Endothelial cell (in vitro differentiated cells): ENCODE measurements around the gene KLHL4. TPM values are rescaled to one million over a fixed set of nuclear protein-coding genes. Genes with fewer than 3 reads are reported as not detected.
"Not testable (repeated sequence)": the region's sequence is repeated elsewhere in the genome, so short reads cannot be mapped to it uniquely, and the experiment has no call there.

Source experiments
- DNase-seq: peaks from one replicate; pipeline ENCODE4 v3.0.0; 2021; ENCODE audit warnings: low spot score
- H3K27ac Mint-ChIP-seq: one replicate; pipeline ENCODE4 v1.8.0; 2021; ENCODE audit warnings: mixed read lengths, inconsistent platforms; ENCODE audit not compliant: unreplicated experiment
- H3K27me3 Mint-ChIP-seq: one replicate; pipeline ENCODE4 v1.8.0; 2021; ENCODE audit warnings: mild to moderate bottlenecking, moderate library complexity, mixed read lengths, inconsistent platforms; ENCODE audit not compliant: unreplicated experiment
- H3K36me3 Mint-ChIP-seq: one replicate; pipeline ENCODE4 v1.8.0; 2021; ENCODE audit warnings: mild to moderate bottlenecking, low read depth, mixed read lengths, inconsistent platforms; ENCODE audit not compliant: unreplicated experiment
- H3K4me1 Mint-ChIP-seq: one replicate; pipeline ENCODE4 v1.8.0; 2021; ENCODE audit warnings: mild to moderate bottlenecking, mixed read lengths, inconsistent platforms; ENCODE audit not compliant: unreplicated experiment
- H3K4me3 Mint-ChIP-seq: one replicate; pipeline ENCODE4 v1.8.0; 2021; ENCODE audit warnings: mild to moderate bottlenecking, mixed read lengths, inconsistent platforms; ENCODE audit not compliant: unreplicated experiment
- H3K9me3 Mint-ChIP-seq: one replicate; pipeline ENCODE4 v1.8.0; 2021; ENCODE audit warnings: mixed read lengths, inconsistent platforms; ENCODE audit not compliant: unreplicated experiment
- CTCF ChIP-seq: fragments of 200-600 bp; sonication (generic); IDR thresholded peaks from one replicate; pipeline ENCODE4 v1.5.0; 2021; ENCODE audit warnings: antibody characterized with exemption; ENCODE audit not compliant: unreplicated experiment
- total RNA-seq: library from RNA; stranded (reverse); fragmentation: NEBNext Ultra II Directional; extraction: Animal tissue kit (Norgen Biotek cat#: 25700); gene quantifications from one replicate; pipeline ENCODE4 v1.2.1, GENCODE V29; 2021; ENCODE audit not compliant: unreplicated experiment

Gene KLHL4
- total RNA-seq, 1 donor from 2014 or later = 80.9 TPM

- Mint-ChIP-seq H3K27ac (no peak overlapping the region), H3K4me1 (peaks cover 6% of the 10 kb centered on the region), H3K36me3 (no peaks in the 10 kb centered on the region), H3K4me3 (no peak overlapping the region), H3K27me3 (no peaks in the 10 kb centered on the region), H3K9me3 (no peaks in the 10 kb centered on the region)
- DNase-seq = no peak
- TF ChIP-seq CTCF = peak; percentile 18
Observed at GRCh38 chrX:87664381-87664780, 146.8 kb downstream of the KLHL4 start.

- no peak overlapping the region for H3K27ac Mint-ChIP-seq
Observed at GRCh38 chrX:87679849-87680248, 162.2 kb downstream of the KLHL4 start.

GRCh38 chrX:87687703-87688102 lies 170.1 kb downstream of the KLHL4 start:
- no peak overlapping the region for H3K27ac Mint-ChIP-seq
- H3K27me3 Mint-ChIP-seq = no peaks in the 10 kb centered on the region
- no peak for DNase-seq
- no peaks in the 10 kb centered on the region for H3K36me3 Mint-ChIP-seq
- no peak for TF ChIP-seq CTCF
- no peaks in the 10 kb centered on the region for H3K9me3 Mint-ChIP-seq
- no peaks in the 10 kb centered on the region for H3K4me1 Mint-ChIP-seq
- H3K4me3 Mint-ChIP-seq = no peak overlapping the region

More at GRCh38 chrX:87679849-87680248, 162.2 kb downstream of the KLHL4 start:
- Mint-ChIP-seq H3K27me3 (peaks cover 7% of the 10 kb centered on the region), H3K36me3 (peaks cover 5% of the 10 kb centered on the region), H3K4me1 (peaks cover 2% of the 10 kb centered on the region), H3K4me3 (no peak overlapping the region), H3K9me3 (no peaks in the 10 kb centered on the region)
- no peak for DNase-seq
- TF ChIP-seq CTCF = no peak

- H3K4me3 Mint-ChIP-seq, H3K27ac Mint-ChIP-seq, H3K27me3 Mint-ChIP-seq, H3K36me3 Mint-ChIP-seq, H3K4me1 Mint-ChIP-seq, DNase-seq, H3K9me3 Mint-ChIP-seq: not testable (repeated sequence)
Observed at GRCh38 chrX:87688113-87688748, 170.6 kb downstream of the KLHL4 start.

- not testable (repeated sequence) for DNase-seq, H3K4me1 Mint-ChIP-seq, H3K27ac Mint-ChIP-seq, H3K36me3 Mint-ChIP-seq, H3K4me3 Mint-ChIP-seq, H3K27me3 Mint-ChIP-seq, H3K9me3 Mint-ChIP-seq
Observed at GRCh38 chrX:87689218-87689617, 171.6 kb downstream of the KLHL4 start.

- no peaks in the 10 kb centered on the region for H3K9me3 Mint-ChIP-seq
- no peaks in the 10 kb centered on the region for H3K36me3 Mint-ChIP-seq
- H3K4me1 Mint-ChIP-seq = no peaks in the 10 kb centered on the region
- no peaks in the 10 kb centered on the region for H3K27me3 Mint-ChIP-seq
- TF ChIP-seq CTCF = no peak
- no peak overlapping the region for H3K27ac Mint-ChIP-seq
- H3K4me3 Mint-ChIP-seq = no peak overlapping the region
- DNase-seq = no peak
Observed at GRCh38 chrX:87693204-87693603, 175.6 kb downstream of the KLHL4 start.
